OCI-LY1 (cell line): Measurements from ENCODE around the gene NAT16.

Experiments
- H2AFZ ChIP-seq: fragments of 200-600 bp; sonication (generic), shearing (Covaris generic); 2 replicates; pipeline ENCODE4 v1.6.0; 2014; ENCODE audit warnings: antibody characterized with exemption, mild to moderate bottlenecking, low read length
- H3F3A ChIP-seq: fragments of 200-600 bp; sonication (generic), shearing (Covaris generic); 2 replicates; pipeline ENCODE4 v1.6.0; 2014; ENCODE audit warnings: mild to moderate bottlenecking, antibody characterized with exemption, low read length, moderate library complexity; ENCODE audit not compliant: insufficient read depth
- H3K27ac ChIP-seq: fragments of 200-600 bp; sonication (generic); 2 replicates; pipeline ENCODE4 v1.5.1; 2014; ENCODE audit warnings: low read length, mixed run types, mild to moderate bottlenecking, low read depth; ENCODE audit not compliant: poor library complexity, severe bottlenecking
- H3K27me3 ChIP-seq: fragments of 200-600 bp; sonication (generic); 2 replicates; pipeline ENCODE4 v1.6.0; 2014; ENCODE audit warnings: antibody characterized with exemption, mild to moderate bottlenecking, low read length, moderate library complexity; ENCODE audit not compliant: insufficient read depth
- H3K36me3 ChIP-seq: fragments of 200-600 bp; sonication (generic); 2 replicates; pipeline ENCODE4 v1.6.1; 2014; ENCODE audit warnings: mild to moderate bottlenecking, antibody characterized with exemption, low read length, moderate library complexity, mixed read lengths; ENCODE audit not compliant: insufficient read depth
- H3K4me1 ChIP-seq: fragments of 200-600 bp; sonication (generic); 2 replicates; pipeline ENCODE4 v1.5.1; 2014; ENCODE audit warnings: mild to moderate bottlenecking, low read length, moderate library complexity; ENCODE audit not compliant: insufficient read depth, severe bottlenecking
- H3K4me2 ChIP-seq: fragments of 200-600 bp; sonication (generic), shearing (Covaris generic); 2 replicates; pipeline ENCODE4 v1.6.1; 2014; ENCODE audit warnings: low read length
- H3K4me3 ChIP-seq: fragments of 200-600 bp; sonication (generic); 2 replicates; pipeline ENCODE4 v1.5.1; 2014; ENCODE audit warnings: low read length, low read depth, mild to moderate bottlenecking, mixed read lengths; ENCODE audit not compliant: poor library complexity, severe bottlenecking
- H3K79me2 ChIP-seq: fragments of 200-600 bp; shearing (Covaris generic); 2 replicates; pipeline ENCODE4 v1.6.1; 2016; ENCODE audit warnings: mixed run types, low read length, mixed read lengths; ENCODE audit not compliant: insufficient read depth
- H3K9ac ChIP-seq: fragments of 200-600 bp; sonication (generic), shearing (Covaris generic); 2 replicates; pipeline ENCODE4 v1.6.1; 2014; ENCODE audit warnings: mild to moderate bottlenecking, low read length, mixed read lengths
- H3K9me2 ChIP-seq: fragments of 200-600 bp; sonication (generic), shearing (Covaris generic); 2 replicates; pipeline ENCODE4 v1.6.1; 2014; ENCODE audit warnings: low read depth, mild to moderate bottlenecking, low read length, mixed read lengths
- H3K9me3 ChIP-seq: fragments of 200-600 bp; shearing (Covaris generic); 2 replicates; pipeline ENCODE4 v1.6.1; 2014; ENCODE audit warnings: low read length, mixed read lengths
- H4K20me1 ChIP-seq: fragments of 200-600 bp; sonication (generic), shearing (Covaris generic); 2 replicates; pipeline ENCODE4 v1.6.0; 2016; ENCODE audit warnings: mild to moderate bottlenecking, low read length; ENCODE audit not compliant: insufficient read depth
- EZH2 ChIP-seq: fragments of 200-600 bp; sonication (generic), shearing (Covaris generic); IDR thresholded peaks from 2 replicates; pipeline ENCODE4 v1.8.0; 2017; ENCODE audit warnings: borderline replicate concordance, mixed run types, mild to moderate bottlenecking, antibody characterized with exemption, low read length, moderate library complexity, mixed read lengths
- TF ChIP-seq, protein P1 (sequence below): fragments of 200-600 bp; sonication (generic), shearing (Covaris generic); IDR thresholded peaks from 2 replicates; pipeline ENCODE4 v1.5.1; 2017; ENCODE audit warnings: mild to moderate bottlenecking, antibody characterized with exemption, low read length, moderate library complexity, mixed read lengths

NAT16 gene

DNA sequence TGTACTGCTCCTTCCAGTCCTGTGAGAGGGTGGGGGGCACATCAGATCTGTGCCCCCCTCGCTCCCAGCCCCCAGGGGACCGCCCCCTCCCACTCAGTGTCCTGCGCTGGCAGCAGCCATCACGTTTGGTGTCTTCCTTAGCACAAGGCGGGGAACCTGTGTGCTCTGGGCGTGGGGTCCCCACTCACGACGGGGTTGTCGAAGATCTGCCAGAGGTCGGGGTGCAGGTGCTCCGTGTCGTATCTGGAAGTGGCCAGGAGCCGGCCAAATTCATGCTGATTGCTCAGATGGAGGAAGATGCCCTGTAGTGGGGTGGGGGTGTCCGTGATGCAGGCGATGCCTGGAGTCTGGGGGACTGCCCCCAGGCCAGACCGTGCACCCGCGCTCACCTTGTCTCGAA is 30.1 kb upstream of the NAT16 start:
- no peaks in the 10 kb centered on the region for H3K9me3 ChIP-seq
- H3K36me3 ChIP-seq: no peaks in the 10 kb centered on the region
- H3K79me2 ChIP-seq: no peaks in the 10 kb centered on the region
- no peak overlapping the region for H3K9ac ChIP-seq
- H3K4me3 ChIP-seq: no peak overlapping the region
- H3K27me3 ChIP-seq: no peaks in the 10 kb centered on the region; the same call in 1 of the 2 replicates
- no peaks in the 10 kb centered on the region for H4K20me1 ChIP-seq
- H3K4me2 ChIP-seq: no peak overlapping the region
- H3F3A ChIP-seq: no peaks in the 10 kb centered on the region
- H3K4me1 ChIP-seq: peaks cover 5% of the 10 kb centered on the region
- H2AFZ ChIP-seq: no peak overlapping the region
- H3K27ac ChIP-seq: no peak overlapping the region
- TF ChIP-seq, protein P1, sequence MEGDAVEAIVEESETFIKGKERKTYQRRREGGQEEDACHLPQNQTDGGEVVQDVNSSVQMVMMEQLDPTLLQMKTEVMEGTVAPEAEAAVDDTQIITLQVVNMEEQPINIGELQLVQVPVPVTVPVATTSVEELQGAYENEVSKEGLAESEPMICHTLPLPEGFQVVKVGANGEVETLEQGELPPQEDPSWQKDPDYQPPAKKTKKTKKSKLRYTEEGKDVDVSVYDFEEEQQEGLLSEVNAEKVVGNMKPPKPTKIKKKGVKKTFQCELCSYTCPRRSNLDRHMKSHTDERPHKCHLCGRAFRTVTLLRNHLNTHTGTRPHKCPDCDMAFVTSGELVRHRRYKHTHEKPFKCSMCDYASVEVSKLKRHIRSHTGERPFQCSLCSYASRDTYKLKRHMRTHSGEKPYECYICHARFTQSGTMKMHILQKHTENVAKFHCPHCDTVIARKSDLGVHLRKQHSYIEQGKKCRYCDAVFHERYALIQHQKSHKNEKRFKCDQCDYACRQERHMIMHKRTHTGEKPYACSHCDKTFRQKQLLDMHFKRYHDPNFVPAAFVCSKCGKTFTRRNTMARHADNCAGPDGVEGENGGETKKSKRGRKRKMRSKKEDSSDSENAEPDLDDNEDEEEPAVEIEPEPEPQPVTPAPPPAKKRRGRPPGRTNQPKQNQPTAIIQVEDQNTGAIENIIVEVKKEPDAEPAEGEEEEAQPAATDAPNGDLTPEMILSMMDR: no peak
- TF ChIP-seq EZH2: no peak
- H3K9me2 ChIP-seq: no peaks in the 10 kb centered on the region

DNA sequence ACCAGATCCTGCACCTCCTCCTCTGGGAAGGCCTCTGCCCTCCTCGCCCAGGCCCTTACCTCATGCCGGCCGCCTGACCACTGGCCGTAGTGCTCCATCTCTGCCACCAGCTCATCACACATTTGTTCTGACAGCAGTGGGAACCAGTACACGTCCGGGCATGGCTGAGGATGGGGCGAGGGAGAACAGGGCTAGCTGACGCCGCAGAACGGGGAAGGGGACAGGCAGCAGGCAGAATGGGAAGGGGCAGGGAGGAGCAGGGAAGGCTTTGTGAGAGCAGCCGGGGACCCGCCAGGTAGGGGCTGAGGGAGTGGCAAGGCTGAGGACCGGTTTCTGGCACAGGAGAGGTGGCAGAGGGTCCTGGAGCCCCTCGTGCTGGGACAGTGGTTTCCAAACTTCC is 28.7 kb upstream of the NAT16 start:
- Histone ChIP-seq H4K20me1 (no peaks in the 10 kb centered on the region), H3K36me3 (no peaks in the 10 kb centered on the region), H3K79me2 (no peaks in the 10 kb centered on the region), H3K4me1 (peaks cover 4% of the 10 kb centered on the region), H3K9me3 (no peaks in the 10 kb centered on the region), H3K4me3 (no peak overlapping the region), H3K4me2 (no peak overlapping the region), H2AFZ (no peak overlapping the region), H3K9me2 (no peaks in the 10 kb centered on the region), H3K9ac (no peak overlapping the region), H3K27ac (no peak overlapping the region), H3K27me3 (no peaks in the 10 kb centered on the region; the same call in 1 of the 2 replicates), H3F3A (no peaks in the 10 kb centered on the region)
- TF ChIP-seq, protein P1: no peak
- TF ChIP-seq EZH2: no peak

DNA sequence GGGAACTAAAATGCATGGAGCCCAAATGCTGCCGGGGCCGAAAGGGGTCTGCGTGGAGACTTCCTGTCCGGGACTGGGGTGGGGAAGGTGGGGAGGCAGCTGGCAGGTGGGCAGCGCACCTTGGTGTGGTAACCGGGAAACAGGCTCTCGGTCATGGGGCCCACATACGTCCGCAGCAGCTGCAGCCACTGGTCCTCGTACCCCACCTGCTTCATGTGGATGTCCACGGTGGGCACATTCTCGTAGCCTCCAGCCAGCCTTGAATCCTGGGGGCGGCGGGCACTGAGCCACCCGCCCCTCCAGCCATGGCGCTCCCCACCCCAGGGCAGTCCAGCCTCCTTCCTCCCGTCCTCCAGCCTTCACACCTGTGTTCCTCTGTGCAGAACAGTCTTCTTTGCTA is 27.4 kb upstream of the NAT16 start:
- no peak overlapping the region for H2AFZ ChIP-seq
- H3K79me2 ChIP-seq: no peaks in the 10 kb centered on the region
- no peaks in the 10 kb centered on the region; the same call in 1 of the 2 replicates for H3K27me3 ChIP-seq
- no peaks in the 10 kb centered on the region for H3K9me3 ChIP-seq
- no peak overlapping the region for H3K4me3 ChIP-seq
- TF ChIP-seq, protein P1: no peak
- no peak for TF ChIP-seq EZH2
- H3K27ac ChIP-seq: no peak overlapping the region
- no peaks in the 10 kb centered on the region for H3F3A ChIP-seq
- H3K4me1 ChIP-seq: peaks cover 10% of the 10 kb centered on the region
- no peaks in the 10 kb centered on the region for H4K20me1 ChIP-seq
- H3K4me2 ChIP-seq: no peak overlapping the region
- H3K9me2 ChIP-seq: no peaks in the 10 kb centered on the region
- no peaks in the 10 kb centered on the region for H3K36me3 ChIP-seq
- H3K9ac ChIP-seq: no peak overlapping the region
